Measurements from ENCODE around the gene EPB41L3. TPM values are rescaled to one million over a fixed set of nuclear protein-coding genes. Genes with fewer than 3 reads are reported as not detected.

Gene EPB41L3
- total RNA-seq, 1 experiment from 2014 or later, result 8.7 TPM

DNA sequence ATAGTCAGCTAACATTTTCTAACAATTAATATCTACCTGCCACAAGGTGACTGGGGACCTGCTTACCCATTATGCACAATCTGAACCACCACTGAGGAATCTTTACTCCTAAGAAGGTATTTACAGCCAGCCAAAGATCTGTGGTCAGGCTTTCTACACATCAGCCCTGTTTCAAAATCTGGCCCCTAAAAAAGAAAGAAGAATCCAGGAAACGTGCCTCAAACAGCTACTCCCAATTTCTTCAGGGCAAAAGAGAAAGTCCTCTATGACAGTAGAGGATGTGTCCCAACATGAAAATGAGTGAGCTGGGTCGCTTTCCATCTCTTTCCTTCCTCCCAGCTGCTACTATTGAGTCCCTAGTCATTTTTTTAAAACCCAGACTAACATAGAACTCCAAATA lies 79.5 kb downstream of the EPB41L3 start:
- Mint-ChIP-seq H3K27ac (ENCODE audit: unreplicated experiment) (no peak overlapping the region), H3K4me1 (ENCODE audit: low read depth, unreplicated experiment) (no peaks in the 10 kb centered on the region), H3K27me3 (ENCODE audit: insufficient read depth, unreplicated experiment) (peaks cover 20% of the 10 kb centered on the region), H3K36me3 (ENCODE audit: insufficient read depth, unreplicated experiment) (no peaks in the 10 kb centered on the region), H3K9me3 (ENCODE audit: unreplicated experiment) (no peaks in the 10 kb centered on the region), H3K4me3 (ENCODE audit: unreplicated experiment) (no peak overlapping the region)
- DNase-seq, result no peak
- H3K36me3 ChIP-seq (ENCODE audit: control insufficient read depth, insufficient read depth, low read length), result no peaks in the 10 kb centered on the region
- TF ChIP-seq, protein P1, sequence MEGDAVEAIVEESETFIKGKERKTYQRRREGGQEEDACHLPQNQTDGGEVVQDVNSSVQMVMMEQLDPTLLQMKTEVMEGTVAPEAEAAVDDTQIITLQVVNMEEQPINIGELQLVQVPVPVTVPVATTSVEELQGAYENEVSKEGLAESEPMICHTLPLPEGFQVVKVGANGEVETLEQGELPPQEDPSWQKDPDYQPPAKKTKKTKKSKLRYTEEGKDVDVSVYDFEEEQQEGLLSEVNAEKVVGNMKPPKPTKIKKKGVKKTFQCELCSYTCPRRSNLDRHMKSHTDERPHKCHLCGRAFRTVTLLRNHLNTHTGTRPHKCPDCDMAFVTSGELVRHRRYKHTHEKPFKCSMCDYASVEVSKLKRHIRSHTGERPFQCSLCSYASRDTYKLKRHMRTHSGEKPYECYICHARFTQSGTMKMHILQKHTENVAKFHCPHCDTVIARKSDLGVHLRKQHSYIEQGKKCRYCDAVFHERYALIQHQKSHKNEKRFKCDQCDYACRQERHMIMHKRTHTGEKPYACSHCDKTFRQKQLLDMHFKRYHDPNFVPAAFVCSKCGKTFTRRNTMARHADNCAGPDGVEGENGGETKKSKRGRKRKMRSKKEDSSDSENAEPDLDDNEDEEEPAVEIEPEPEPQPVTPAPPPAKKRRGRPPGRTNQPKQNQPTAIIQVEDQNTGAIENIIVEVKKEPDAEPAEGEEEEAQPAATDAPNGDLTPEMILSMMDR (IDR thresholded peaks at IDR 0.05; ENCODE audit: insufficient read depth in 1 of 2, low read depth in 1 of 2, low read length in 1 of 2, severe bottlenecking in 1 of 2, unreplicated experiment in 1 of 2), result no peak
- no peaks in the 10 kb centered on the region for H3K9me3 ChIP-seq
- no peak overlapping the region for H3K4me3 ChIP-seq (ENCODE audit: low read depth, low read length)
- ChIA-PET CTCF (no interaction called here), POLR2A (no interaction called here)
- no TSS peak for BruUV-seq (replicated peaks)
- no peaks in the 10 kb centered on the region for H3K27me3 ChIP-seq (replicated peaks; ENCODE audit: control insufficient read depth, insufficient read depth, low read length)
- intact Hi-C loops (cut with micrococcal nuclease; ENCODE audit: unreplicated experiment), result no loop called here
- H3K4me1 ChIP-seq, result no peaks in the 10 kb centered on the region

DNA sequence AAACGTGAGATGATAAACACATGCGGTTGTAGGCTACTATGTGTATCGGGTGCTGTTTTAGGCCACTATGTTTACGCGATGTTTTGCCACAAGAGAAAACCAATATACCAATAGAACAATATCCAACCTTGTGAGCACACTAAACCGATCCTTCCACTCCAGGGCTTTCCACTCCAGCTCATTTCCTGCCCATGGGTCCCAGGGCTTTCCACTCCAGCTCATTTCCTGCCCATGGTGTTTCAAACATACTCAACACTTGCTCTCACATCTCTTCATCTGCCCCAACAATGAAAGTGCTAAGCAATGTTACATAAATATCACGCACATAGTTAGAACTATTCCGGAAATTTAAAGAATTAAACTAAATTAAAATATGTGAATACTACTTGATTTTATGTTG lies 80.0 kb downstream of the EPB41L3 start:
- H3K9me3 Mint-ChIP-seq (ENCODE audit: unreplicated experiment), result no peaks in the 10 kb centered on the region
- Histone ChIP-seq H3K27me3 (replicated peaks; ENCODE audit: control insufficient read depth, insufficient read depth, low read length) (no peaks in the 10 kb centered on the region), H3K36me3 (ENCODE audit: control insufficient read depth, insufficient read depth, low read length) (no peaks in the 10 kb centered on the region), H3K4me1 (no peaks in the 10 kb centered on the region), H3K9me3 (no peaks in the 10 kb centered on the region), H3K4me3 (ENCODE audit: low read depth, low read length) (no peak overlapping the region)
- H3K4me3 Mint-ChIP-seq (ENCODE audit: unreplicated experiment), result no peak overlapping the region
- no peak for DNase-seq
- ChIA-PET POLR2A (no interaction called here), CTCF (no interaction called here)
- TF ChIP-seq, protein P1 (IDR thresholded peaks at IDR 0.05; ENCODE audit: insufficient read depth in 1 of 2, low read depth in 1 of 2, low read length in 1 of 2, severe bottlenecking in 1 of 2, unreplicated experiment in 1 of 2), result no peak
- no peaks in the 10 kb centered on the region for H3K4me1 Mint-ChIP-seq (ENCODE audit: low read depth, unreplicated experiment)
- no TSS peak for BruUV-seq (replicated peaks)
- intact Hi-C loops (cut with micrococcal nuclease; ENCODE audit: unreplicated experiment), result no loop called here
- peaks cover 20% of the 10 kb centered on the region for H3K27me3 Mint-ChIP-seq (ENCODE audit: insufficient read depth, unreplicated experiment)
- H3K27ac Mint-ChIP-seq (ENCODE audit: unreplicated experiment), result no peak overlapping the region
- H3K36me3 Mint-ChIP-seq (ENCODE audit: insufficient read depth, unreplicated experiment), result no peaks in the 10 kb centered on the region

DNA sequence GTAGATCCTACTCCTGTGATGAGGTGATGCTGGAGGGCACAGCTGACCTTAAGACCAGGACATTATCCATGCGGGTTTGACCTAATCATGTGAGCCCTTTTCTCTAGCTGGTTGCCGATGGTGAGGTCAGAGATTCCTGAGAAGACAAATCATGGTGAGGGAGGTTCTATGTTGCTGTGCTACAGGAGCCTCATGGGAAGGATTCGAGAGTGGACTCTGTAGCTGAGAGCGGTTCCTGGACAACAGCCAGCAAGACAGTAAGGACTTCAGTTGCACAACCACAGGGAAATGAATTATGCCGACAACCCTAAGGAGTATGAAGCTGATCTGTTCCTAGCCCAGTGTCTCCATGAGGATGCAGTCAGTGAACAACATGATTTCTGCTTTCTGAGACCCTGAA lies 80.4 kb downstream of the EPB41L3 start:
- H3K9me3 ChIP-seq, result no peaks in the 10 kb centered on the region
- Mint-ChIP-seq H3K27ac (ENCODE audit: unreplicated experiment) (no peak overlapping the region), H3K4me3 (ENCODE audit: unreplicated experiment) (no peak overlapping the region), H3K36me3 (ENCODE audit: insufficient read depth, unreplicated experiment) (no peaks in the 10 kb centered on the region), H3K9me3 (ENCODE audit: unreplicated experiment) (no peaks in the 10 kb centered on the region), H3K4me1 (ENCODE audit: low read depth, unreplicated experiment) (no peaks in the 10 kb centered on the region), H3K27me3 (ENCODE audit: insufficient read depth, unreplicated experiment) (peaks cover 20% of the 10 kb centered on the region)
- no peaks in the 10 kb centered on the region for H3K27me3 ChIP-seq (replicated peaks; ENCODE audit: control insufficient read depth, insufficient read depth, low read length)
- CTCF ChIA-PET, result no interaction called here
- TF ChIP-seq, protein P1 (IDR thresholded peaks at IDR 0.05; ENCODE audit: insufficient read depth in 1 of 2, low read depth in 1 of 2, low read length in 1 of 2, severe bottlenecking in 1 of 2, unreplicated experiment in 1 of 2), result no peak
- no peaks in the 10 kb centered on the region for H3K4me1 ChIP-seq
- intact Hi-C loops (cut with micrococcal nuclease; ENCODE audit: unreplicated experiment), result no loop called here
- H3K4me3 ChIP-seq (ENCODE audit: low read depth, low read length), result no peak overlapping the region
- DNase-seq, result no peak
- H3K36me3 ChIP-seq (ENCODE audit: control insufficient read depth, insufficient read depth, low read length), result no peaks in the 10 kb centered on the region
- no TSS peak for BruUV-seq (replicated peaks)
- POLR2A ChIA-PET, result no interaction called here

Data from Caco-2 (cell line).